ENCODE measurements around the gene C4orf51. TPM values are rescaled to one million over a fixed set of nuclear protein-coding genes. Genes with fewer than 3 reads are reported as not detected.

C4orf51 gene
- total and polyA plus RNA-seq, 2 experiments from 2014 or later: not detected

- Histone ChIP-seq H3K9me3 (ENCODE audit: low read depth) (no peaks in the 10 kb centered on the region), H3K36me3 (no peaks in the 10 kb centered on the region), H3K4me3 (no peak overlapping the region), H3K27me3 (no peaks in the 10 kb centered on the region), H3K27ac (no peak overlapping the region), H3K4me1 (ENCODE audit: low read depth) (no peaks in the 10 kb centered on the region)
- DNase-seq (ENCODE audit: low read depth in 1 of 2, low spot score in 1 of 2): no peak
- TF ChIP-seq, protein P1, sequence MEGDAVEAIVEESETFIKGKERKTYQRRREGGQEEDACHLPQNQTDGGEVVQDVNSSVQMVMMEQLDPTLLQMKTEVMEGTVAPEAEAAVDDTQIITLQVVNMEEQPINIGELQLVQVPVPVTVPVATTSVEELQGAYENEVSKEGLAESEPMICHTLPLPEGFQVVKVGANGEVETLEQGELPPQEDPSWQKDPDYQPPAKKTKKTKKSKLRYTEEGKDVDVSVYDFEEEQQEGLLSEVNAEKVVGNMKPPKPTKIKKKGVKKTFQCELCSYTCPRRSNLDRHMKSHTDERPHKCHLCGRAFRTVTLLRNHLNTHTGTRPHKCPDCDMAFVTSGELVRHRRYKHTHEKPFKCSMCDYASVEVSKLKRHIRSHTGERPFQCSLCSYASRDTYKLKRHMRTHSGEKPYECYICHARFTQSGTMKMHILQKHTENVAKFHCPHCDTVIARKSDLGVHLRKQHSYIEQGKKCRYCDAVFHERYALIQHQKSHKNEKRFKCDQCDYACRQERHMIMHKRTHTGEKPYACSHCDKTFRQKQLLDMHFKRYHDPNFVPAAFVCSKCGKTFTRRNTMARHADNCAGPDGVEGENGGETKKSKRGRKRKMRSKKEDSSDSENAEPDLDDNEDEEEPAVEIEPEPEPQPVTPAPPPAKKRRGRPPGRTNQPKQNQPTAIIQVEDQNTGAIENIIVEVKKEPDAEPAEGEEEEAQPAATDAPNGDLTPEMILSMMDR (IDR thresholded peaks at IDR 0.05; ENCODE audit: low read depth, low read length): no peak
Measured at GRCh38 chr4:145694929-145695328, 15.0 kb downstream of the C4orf51 start.

DNA sequence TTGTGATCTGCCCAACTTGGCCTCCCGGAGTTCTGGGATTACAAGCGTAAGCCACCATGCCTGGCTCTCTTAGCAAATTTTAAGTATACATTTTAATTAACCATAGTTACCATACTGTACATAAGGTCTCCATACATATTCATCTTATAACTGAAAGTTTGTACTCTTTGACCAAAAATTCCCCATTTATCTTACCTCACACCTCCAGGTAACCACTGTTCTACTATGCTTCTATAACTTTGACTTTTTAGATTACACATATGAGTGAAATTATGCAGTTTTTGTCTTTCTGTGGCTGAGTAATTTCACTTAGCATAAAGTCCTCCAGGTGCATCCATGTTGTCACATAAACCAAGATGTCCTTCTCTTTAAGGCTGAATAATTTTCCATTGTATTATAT is 17.4 kb downstream of the C4orf51 start:
- no peak for DNase-seq (ENCODE audit: low read depth in 1 of 2, low spot score in 1 of 2)
- TF ChIP-seq, protein P1 (IDR thresholded peaks at IDR 0.05; ENCODE audit: low read depth, low read length): no peak
- H3K4me3 ChIP-seq: no peak overlapping the region
- H3K27ac ChIP-seq: no peak overlapping the region
- no peaks in the 10 kb centered on the region for H3K36me3 ChIP-seq
- H3K4me1 ChIP-seq (ENCODE audit: low read depth): no peaks in the 10 kb centered on the region
- no peaks in the 10 kb centered on the region for H3K27me3 ChIP-seq
- no peaks in the 10 kb centered on the region for H3K9me3 ChIP-seq (ENCODE audit: low read depth)

GRCh38 chr4:145698507-145698906 is 18.6 kb downstream of the C4orf51 start:
- H3K27me3 ChIP-seq: no peaks in the 10 kb centered on the region
- DNase-seq (ENCODE audit: low read depth in 1 of 2, low spot score in 1 of 2): no peak
- no peaks in the 10 kb centered on the region for H3K4me1 ChIP-seq (ENCODE audit: low read depth)
- H3K27ac ChIP-seq: no peak overlapping the region
- H3K9me3 ChIP-seq (ENCODE audit: low read depth): no peaks in the 10 kb centered on the region
- no peaks in the 10 kb centered on the region for H3K36me3 ChIP-seq
- H3K4me3 ChIP-seq: no peak overlapping the region
- TF ChIP-seq, protein P1 (IDR thresholded peaks at IDR 0.05; ENCODE audit: low read depth, low read length): no peak

GRCh38 chr4:145703850-145704497 is 24.0 kb downstream of the C4orf51 start:
- DNase-seq (ENCODE audit: low read depth in 1 of 2, low spot score in 1 of 2): no peak
- no peaks in the 10 kb centered on the region for H3K9me3 ChIP-seq (ENCODE audit: low read depth)
- no peaks in the 10 kb centered on the region for H3K27me3 ChIP-seq
- H3K27ac ChIP-seq: no peak overlapping the region
- TF ChIP-seq, protein P1 (IDR thresholded peaks at IDR 0.05; ENCODE audit: low read depth, low read length): no peak
- no peaks in the 10 kb centered on the region for H3K36me3 ChIP-seq
- no peak overlapping the region for H3K4me3 ChIP-seq
- no peaks in the 10 kb centered on the region for H3K4me1 ChIP-seq (ENCODE audit: low read depth)

GRCh38 chr4:145709336-145709735 is 29.4 kb downstream of the C4orf51 start:
- Histone ChIP-seq H3K9me3 (ENCODE audit: low read depth) (no peaks in the 10 kb centered on the region), H3K27ac (no peak overlapping the region), H3K4me3 (no peak overlapping the region), H3K4me1 (ENCODE audit: low read depth) (no peaks in the 10 kb centered on the region), H3K27me3 (no peaks in the 10 kb centered on the region), H3K36me3 (no peaks in the 10 kb centered on the region)
- TF ChIP-seq, protein P1 (IDR thresholded peaks at IDR 0.05; ENCODE audit: low read depth, low read length): no peak
- DNase-seq (ENCODE audit: low read depth in 1 of 2, low spot score in 1 of 2): no peak

Data from cardiac muscle cell (in vitro differentiated cells and primary cell).